ENCODE measurements around the gene HINT1.
"Not testable (repeated sequence)": the region's sequence is repeated elsewhere in the genome, so short reads cannot be mapped to it uniquely, and the experiment has no call there.

DNA sequence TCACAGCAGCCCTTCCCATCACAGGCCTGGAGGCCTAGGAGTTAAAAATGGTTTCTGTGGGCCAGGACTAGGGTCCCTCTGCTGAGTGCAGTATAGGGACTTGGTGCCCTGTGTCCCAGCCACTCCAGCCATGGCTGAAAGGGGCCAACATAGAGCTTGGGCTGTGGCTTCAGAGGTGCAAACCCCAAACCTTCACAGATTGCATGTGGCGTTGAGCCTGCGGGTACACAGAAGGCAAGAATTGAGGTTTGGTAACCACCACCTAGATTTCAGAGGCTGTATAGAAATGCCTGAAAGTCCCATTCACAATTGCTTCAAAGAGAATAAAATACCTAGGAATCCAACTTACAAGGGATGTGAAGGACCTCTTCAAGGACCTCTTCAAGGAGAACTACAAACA is 37.8 kb downstream of the HINT1 start:
- not testable (repeated sequence) for TF ChIP-seq CSDE1 (IDR thresholded peaks at IDR 0.05); POLR2A (conservative IDR thresholded peaks at IDR 0.05); JUND (IDR thresholded peaks at IDR 0.05; ENCODE audit: borderline replicate concordance, low read depth, low read length); JUND (tag; IDR thresholded peaks at IDR 0.05; ENCODE audit: borderline replicate concordance, low read depth, low read length); EP300 (IDR thresholded peaks at IDR 0.05; ENCODE audit: low read length); YY1 (IDR thresholded peaks at IDR 0.05; ENCODE audit: borderline replicate concordance in 1 of 3, control insufficient read depth in 1 of 3, extremely low read depth in 1 of 3, insufficient read depth in 3 of 3, insufficient read length in 1 of 3, insufficient replicate concordance in 2 of 3, low read depth in 1 of 3, low read length in 2 of 3); GABPA (tag; conservative IDR thresholded peaks at IDR 0.05; ENCODE audit: low read depth)
- TF ChIP-seq, protein P1, sequence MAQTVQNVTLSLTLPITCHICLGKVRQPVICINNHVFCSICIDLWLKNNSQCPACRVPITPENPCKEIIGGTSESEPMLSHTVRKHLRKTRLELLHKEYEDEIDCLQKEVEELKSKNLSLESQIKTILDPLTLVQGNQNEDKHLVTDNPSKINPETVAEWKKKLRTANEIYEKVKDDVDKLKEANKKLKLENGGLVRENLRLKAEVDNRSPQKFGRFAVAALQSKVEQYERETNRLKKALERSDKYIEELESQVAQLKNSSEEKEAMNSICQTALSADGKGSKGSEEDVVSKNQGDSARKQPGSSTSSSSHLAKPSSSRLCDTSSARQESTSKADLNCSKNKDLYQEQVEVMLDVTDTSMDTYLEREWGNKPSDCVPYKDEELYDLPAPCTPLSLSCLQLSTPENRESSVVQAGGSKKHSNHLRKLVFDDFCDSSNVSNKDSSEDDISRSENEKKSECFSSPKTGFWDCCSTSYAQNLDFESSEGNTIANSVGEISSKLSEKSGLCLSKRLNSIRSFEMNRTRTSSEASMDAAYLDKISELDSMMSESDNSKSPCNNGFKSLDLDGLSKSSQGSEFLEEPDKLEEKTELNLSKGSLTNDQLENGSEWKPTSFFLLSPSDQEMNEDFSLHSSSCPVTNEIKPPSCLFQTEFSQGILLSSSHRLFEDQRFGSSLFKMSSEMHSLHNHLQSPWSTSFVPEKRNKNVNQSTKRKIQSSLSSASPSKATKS (CRISPR knock-in tag; IDR thresholded peaks at IDR 0.05), result not testable (repeated sequence)

Measured in K562 (cell line).